KMS-11 (cell line): ENCODE data around the gene COX7A2L.

Experiments used
- H2AFZ ChIP-seq: fragments of 200-600 bp; sonication (generic); 2 replicates; pipeline ENCODE4 v1.6.1; 2016; ENCODE audit warnings: antibody characterized with exemption, mixed run types, low read depth
- H3K27ac ChIP-seq: fragments of 200-600 bp; sonication (generic); 2 replicates; pipeline ENCODE4 v1.6.1; 2016; ENCODE audit warnings: mild to moderate bottlenecking, mixed run types
- H3K27me3 ChIP-seq: fragments of 200-600 bp; sonication (generic); 2 replicates; pipeline ENCODE4 v1.6.1; 2017; ENCODE audit warnings: mild to moderate bottlenecking, low read depth, mixed run types, moderate library complexity; ENCODE audit not compliant: insufficient read depth
- H3K36me3 ChIP-seq: fragments of 200-600 bp; sonication (generic); 2 replicates; pipeline ENCODE4 v1.6.1; 2017; ENCODE audit warnings: mild to moderate bottlenecking, mixed run types; ENCODE audit not compliant: insufficient read depth
- H3K4me1 ChIP-seq: fragments of 200-600 bp; sonication (generic); 2 replicates; pipeline ENCODE4 v1.6.1; 2016; ENCODE audit warnings: mild to moderate bottlenecking, low read depth, mixed run types; ENCODE audit not compliant: poor library complexity, severe bottlenecking
- H3K4me2 ChIP-seq: fragments of 200-600 bp; sonication (generic); 2 replicates; pipeline ENCODE4 v1.7.0; 2016; ENCODE audit warnings: mild to moderate bottlenecking, mixed run types
- H3K4me3 ChIP-seq: fragments of 200-600 bp; sonication (generic); IDR thresholded peaks from 2 replicates; pipeline ENCODE4 v1.6.1; 2017; ENCODE audit warnings: low read depth, low read length, mixed read lengths; ENCODE audit not compliant: insufficient read depth
- H3K79me2 ChIP-seq: fragments of 200-600 bp; sonication (generic); 2 replicates; pipeline ENCODE4 v1.6.1; 2016; ENCODE audit warnings: low read depth, mixed run types; ENCODE audit not compliant: insufficient read depth
- H3K9ac ChIP-seq: fragments of 200-600 bp; sonication (generic); 2 replicates; pipeline ENCODE4 v1.6.1; 2016; ENCODE audit warnings: mild to moderate bottlenecking, mixed run types
- H4K20me1 ChIP-seq: fragments of 200-600 bp; sonication (generic); 2 replicates; pipeline ENCODE4 v1.6.1; 2016; ENCODE audit warnings: mild to moderate bottlenecking, mixed run types; ENCODE audit not compliant: insufficient read depth
- CTCF ChIP-seq: fragments of 200-600 bp; sonication (generic); conservative IDR thresholded peaks from 2 replicates; pipeline ENCODE4 v1.6.1; 2017; ENCODE audit warnings: low read depth, mild to moderate bottlenecking, antibody characterized with exemption, low read length, moderate library complexity, mixed read lengths

The COX7A2L gene

DNA sequence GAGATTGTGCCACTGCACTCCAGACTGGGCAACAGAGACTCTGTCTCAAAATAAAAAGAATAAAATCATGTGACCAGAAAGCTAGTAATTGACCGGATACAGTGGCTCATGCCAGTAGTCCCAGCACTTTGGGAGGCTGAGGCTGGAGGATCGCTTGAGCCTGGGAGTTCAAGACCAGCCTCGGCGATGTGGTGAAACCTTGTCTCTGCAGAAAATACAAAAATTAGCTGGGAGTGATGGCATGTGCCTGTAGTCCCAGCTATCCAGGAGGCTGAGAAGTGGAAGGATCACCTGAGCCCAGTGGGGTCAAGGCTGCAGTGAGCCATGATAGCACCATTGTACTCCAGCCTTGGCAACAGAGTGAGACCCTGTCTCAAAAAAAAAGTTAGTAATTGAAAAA, 36.8 kb downstream of the COX7A2L start:
- no peaks in the 10 kb centered on the region for H3K79me2 ChIP-seq
- H3K4me2 ChIP-seq, result no peak overlapping the region
- no peak overlapping the region for H3K4me3 ChIP-seq
- H4K20me1 ChIP-seq, result no peaks in the 10 kb centered on the region
- no peak overlapping the region for H2AFZ ChIP-seq
- H3K27me3 ChIP-seq, result no peaks in the 10 kb centered on the region
- peaks cover 16% of the 10 kb centered on the region for H3K4me1 ChIP-seq
- H3K9ac ChIP-seq, result no peak overlapping the region
- H3K36me3 ChIP-seq, result 0 out of 2 replicates have a peak, but pooled peaks cover 17% of the 10 kb centered on the region
- H3K27ac ChIP-seq, result no peak overlapping the region
- TF ChIP-seq CTCF, result no peak

GRCh38 chr2:42321452-42322064, 39.5 kb downstream of the COX7A2L start:
- no peak overlapping the region for H3K4me2 ChIP-seq
- no peak overlapping the region for H3K4me3 ChIP-seq
- H3K27me3 ChIP-seq, result no peaks in the 10 kb centered on the region
- H2AFZ ChIP-seq, result no peak overlapping the region
- TF ChIP-seq CTCF, result no peak
- H3K36me3 ChIP-seq, result 0 out of 2 replicates have a peak, but pooled peaks cover 16% of the 10 kb centered on the region
- H3K27ac ChIP-seq, result no peak overlapping the region
- H3K4me1 ChIP-seq, result peaks cover 7% of the 10 kb centered on the region
- H3K9ac ChIP-seq, result no peak overlapping the region
- no peaks in the 10 kb centered on the region for H4K20me1 ChIP-seq
- H3K79me2 ChIP-seq, result no peaks in the 10 kb centered on the region

- no peaks in the 10 kb centered on the region for H3K4me1 ChIP-seq
- H3K4me3 ChIP-seq, result no peak overlapping the region
- H3K79me2 ChIP-seq, result no peaks in the 10 kb centered on the region
- no peak overlapping the region for H2AFZ ChIP-seq
- H3K4me2 ChIP-seq, result no peak overlapping the region
- no peak overlapping the region for H3K9ac ChIP-seq
- no peak for TF ChIP-seq CTCF
- H3K27ac ChIP-seq, result no peak overlapping the region
- H3K36me3 ChIP-seq, result 0 out of 2 replicates have a peak, but pooled peaks cover 5% of the 10 kb centered on the region
- no peaks in the 10 kb centered on the region for H3K27me3 ChIP-seq
- no peaks in the 10 kb centered on the region for H4K20me1 ChIP-seq
These were observed 41.8 kb downstream of the COX7A2L start for GRCh38 chr2:42319265-42319664.

GRCh38 chr2:42317945-42318344, 43.1 kb downstream of the COX7A2L start:
- no peak overlapping the region for H3K4me2 ChIP-seq
- H3K9ac ChIP-seq, result no peak overlapping the region
- H3K4me1 ChIP-seq, result no peaks in the 10 kb centered on the region
- no peaks in the 10 kb centered on the region for H3K79me2 ChIP-seq
- H3K27ac ChIP-seq, result no peak overlapping the region
- 0 out of 2 replicates have a peak, but pooled peaks cover 5% of the 10 kb centered on the region for H3K36me3 ChIP-seq
- no peaks in the 10 kb centered on the region for H4K20me1 ChIP-seq
- no peak overlapping the region for H3K4me3 ChIP-seq
- H3K27me3 ChIP-seq, result no peaks in the 10 kb centered on the region
- no peak for TF ChIP-seq CTCF
- no peak overlapping the region for H2AFZ ChIP-seq
